Left lung (tissue), 10 donors: ENCODE results near the gene ARHGAP8. TPM values are rescaled to one million over a fixed set of nuclear protein-coding genes. Genes with fewer than 3 reads are reported as not detected.
"Not testable (repeated sequence)": the region's sequence is repeated elsewhere in the genome, so short reads cannot be mapped to it uniquely, and the experiment has no call there.

Source experiments
- ATAC-seq: fragments of 200-7000 bp; cut with Tn5 transposase; one replicate; pipeline ENCODE4 v1.9.1; 2020; ENCODE audit warnings: moderate library complexity
- DNase-seq, 4 donors: peaks; one replicate each; pipeline ENCODE4 v3.0.0-alpha.2; 2013 to 2020
- H3K27ac ChIP-seq, 2 donors: fragments of 200-600 bp; sonication (generic) in 1 of 2; one replicate each; pipeline versions ENCODE4 v1.5.0 to v1.8.0; 2020 to 2021
- H3K27me3 ChIP-seq, 2 donors: fragments of 200-600 bp; sonication (generic) in 1 of 2; one replicate each; pipeline versions ENCODE4 v1.5.0 to v1.8.0; 2020 to 2021
- H3K36me3 ChIP-seq, 2 donors: fragments of 200-600 bp; sonication (generic) in 1 of 2; one replicate each; pipeline versions ENCODE4 v1.5.0 to v1.8.0; 2020 to 2021
- H3K4me1 ChIP-seq, 2 donors: fragments of 200-600 bp; one replicate each; pipeline ENCODE4 v1.8.0; 2021
- H3K4me3 ChIP-seq, 2 donors: fragments of 200-600 bp; sonication (generic) in 1 of 2; one replicate each; pipeline versions ENCODE4 v1.5.0 to v1.8.0; 2020 to 2021; ENCODE audit warnings: mild to moderate bottlenecking in 1 of 2
- H3K9me3 ChIP-seq, 2 donors: fragments of 200-600 bp; sonication (generic) in 1 of 2; one replicate each; pipeline versions ENCODE4 v1.5.0 to v1.8.0; 2020 to 2021
- intact Hi-C, 2 donors: fragments of 100-400 bp; cut with DNase I; formaldehyde crosslinking; loops; one replicate each; pipeline versions ENCODE4 v1.11.2 to v1.14.2; 2022
- polyA plus RNA-seq, 6 donors: library from polyadenylated mRNA; unstranded; fragments of 120-200 nt; gene quantifications; one replicate each; pipeline ENCODE4 v1.2.1, GENCODE V29; 2013; ENCODE audit not compliant: insufficient read length in 6 of 6
- total RNA-seq, 2 donors: library from RNA; stranded (reverse); fragmentation: NEBNext Ultra II Directional; extraction: Animal tissue kit (Norgen Biotek cat#: 25700); gene quantifications; one replicate each; pipeline ENCODE4 v1.2.1, GENCODE V29; 2021
- TF ChIP-seq, protein P1 (sequence below), 2 donors: fragments of 200-600 bp; sonication (generic) in 1 of 2; IDR thresholded peaks; one replicate each; pipeline versions ENCODE4 v1.5.0 to v1.8.0; 2021; ENCODE audit warnings: antibody characterized with exemption in 2 of 2
- donor health status: DM: no; HTN: yes; CAD: no.
- donor health status: DM: no; HTN: no; CAD: no.

The ARHGAP8 gene
- total and polyA plus RNA-seq, 8 donors = 18.3 to 47.0 (median 35.0) TPM

GRCh38 chr22:44894321-44894720 is 141.9 kb downstream of the ARHGAP8 start:
- Histone ChIP-seq H3K36me3 (no peaks in the 10 kb centered on the region), H3K27me3 (peaks cover 0 to 10% of the 10 kb centered on the region in 2 donors), H3K9me3 (no peaks in the 10 kb centered on the region), H3K4me3 (no peak overlapping the region), H3K27ac (no peak overlapping the region), H3K4me1 (no peaks in the 10 kb centered on the region)
- intact Hi-C loops = no loop called here
- ATAC-seq = no peak
- TF ChIP-seq, protein P1, sequence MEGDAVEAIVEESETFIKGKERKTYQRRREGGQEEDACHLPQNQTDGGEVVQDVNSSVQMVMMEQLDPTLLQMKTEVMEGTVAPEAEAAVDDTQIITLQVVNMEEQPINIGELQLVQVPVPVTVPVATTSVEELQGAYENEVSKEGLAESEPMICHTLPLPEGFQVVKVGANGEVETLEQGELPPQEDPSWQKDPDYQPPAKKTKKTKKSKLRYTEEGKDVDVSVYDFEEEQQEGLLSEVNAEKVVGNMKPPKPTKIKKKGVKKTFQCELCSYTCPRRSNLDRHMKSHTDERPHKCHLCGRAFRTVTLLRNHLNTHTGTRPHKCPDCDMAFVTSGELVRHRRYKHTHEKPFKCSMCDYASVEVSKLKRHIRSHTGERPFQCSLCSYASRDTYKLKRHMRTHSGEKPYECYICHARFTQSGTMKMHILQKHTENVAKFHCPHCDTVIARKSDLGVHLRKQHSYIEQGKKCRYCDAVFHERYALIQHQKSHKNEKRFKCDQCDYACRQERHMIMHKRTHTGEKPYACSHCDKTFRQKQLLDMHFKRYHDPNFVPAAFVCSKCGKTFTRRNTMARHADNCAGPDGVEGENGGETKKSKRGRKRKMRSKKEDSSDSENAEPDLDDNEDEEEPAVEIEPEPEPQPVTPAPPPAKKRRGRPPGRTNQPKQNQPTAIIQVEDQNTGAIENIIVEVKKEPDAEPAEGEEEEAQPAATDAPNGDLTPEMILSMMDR (IDR thresholded peaks at IDR 0.05) = no peak
- DNase-seq = peak in 1 of 4 donors; percentile 15

DNA sequence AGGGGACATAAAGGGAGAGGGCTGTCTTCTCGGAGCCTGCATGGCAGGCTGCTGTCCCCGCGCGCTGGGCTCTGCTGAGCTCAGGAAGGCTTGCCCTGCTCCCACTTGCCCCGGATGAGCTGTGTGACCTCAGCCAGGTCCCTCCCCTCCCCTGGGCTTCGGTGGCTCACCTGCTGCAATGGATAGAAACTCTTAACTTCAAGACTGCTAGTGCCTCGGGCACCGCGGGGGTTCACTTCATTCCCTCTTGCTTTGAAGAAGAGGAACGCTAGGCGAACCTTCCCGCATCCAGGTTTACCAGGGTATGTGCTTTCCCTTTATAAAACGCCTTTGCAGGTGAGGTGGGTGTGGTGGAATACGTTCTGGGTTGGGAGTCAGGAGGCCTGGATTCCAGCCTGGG is 142.4 kb downstream of the ARHGAP8 start:
- Histone ChIP-seq H3K27me3 (peaks cover 0 to 10% of the 10 kb centered on the region in 2 donors), H3K9me3 (no peaks in the 10 kb centered on the region), H3K4me3 (no peak overlapping the region), H3K4me1 (no peaks in the 10 kb centered on the region), H3K36me3 (no peaks in the 10 kb centered on the region), H3K27ac (no peak overlapping the region)
- TF ChIP-seq, protein P1 (IDR thresholded peaks at IDR 0.05) = no peak
- DNase-seq (peak in 1 of 4 donors; percentile 13), ATAC-seq (no peak)
- intact Hi-C loops = no loop called here

GRCh38 chr22:44895296-44896055 is 143.1 kb downstream of the ARHGAP8 start:
- ATAC-seq (no peak), DNase-seq (peak in 1 of 4 donors; percentile 19)
- intact Hi-C loops = no loop called here

GRCh38 chr22:44898236-44898635 is 145.9 kb downstream of the ARHGAP8 start:
- intact Hi-C loops = no loop called here
- Histone ChIP-seq H3K27ac (no peak overlapping the region), H3K4me1 (no peaks in the 10 kb centered on the region), H3K27me3 (peaks cover 0 to 14% of the 10 kb centered on the region in 2 donors), H3K9me3 (peaks cover 0 to 29% of the 10 kb centered on the region in 2 donors), H3K36me3 (no peaks in the 10 kb centered on the region), H3K4me3 (no peak overlapping the region)
- TF ChIP-seq, protein P1 (IDR thresholded peaks at IDR 0.05) = no peak
- DNase-seq (no peak), ATAC-seq (no peak)

More at GRCh38 chr22:44895296-44896055, 143.1 kb downstream of the ARHGAP8 start:
- H3K36me3 ChIP-seq = no peaks in the 10 kb centered on the region
- no peak overlapping the region for H3K27ac ChIP-seq
- TF ChIP-seq, protein P1 (IDR thresholded peaks at IDR 0.05) = no peak
- H3K9me3 ChIP-seq = peaks cover 0 to 7% of the 10 kb centered on the region in 2 donors
- no peaks in the 10 kb centered on the region for H3K4me1 ChIP-seq
- H3K27me3 ChIP-seq = peaks cover 0 to 10% of the 10 kb centered on the region in 2 donors
- no peak overlapping the region for H3K4me3 ChIP-seq

GRCh38 chr22:44901301-44901700 is 148.9 kb downstream of the ARHGAP8 start:
- Histone ChIP-seq H3K27ac (no peak overlapping the region), H3K9me3 (peaks cover 0 to 29% of the 10 kb centered on the region in 2 donors), H3K4me3 (no peak overlapping the region), H3K27me3 (peaks cover 0 to 21% of the 10 kb centered on the region in 2 donors), H3K4me1 (no peaks in the 10 kb centered on the region), H3K36me3 (no peaks in the 10 kb centered on the region)
- intact Hi-C loops = no loop called here
- TF ChIP-seq, protein P1 (IDR thresholded peaks at IDR 0.05) = no peak
- no peak for ATAC-seq
- no peak for DNase-seq

DNA sequence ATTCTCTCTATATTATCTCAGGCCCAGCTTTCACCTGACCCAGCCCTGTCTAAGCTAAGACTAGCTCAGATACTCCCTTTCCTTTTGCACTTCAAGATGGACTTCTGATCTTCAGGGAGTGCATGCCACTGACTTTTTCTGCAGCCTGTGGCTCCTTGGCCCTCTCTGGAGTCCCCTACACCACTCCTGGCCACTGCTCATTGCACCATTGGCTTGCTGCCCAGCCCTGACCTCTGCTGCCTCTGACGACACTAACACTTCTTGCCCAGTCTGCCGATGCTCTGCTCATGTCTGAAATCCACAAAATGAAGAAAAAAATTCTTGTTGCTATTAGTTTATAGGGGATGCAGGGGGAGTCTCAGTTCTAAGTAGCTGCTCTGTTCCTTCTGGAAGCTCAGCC is 150.8 kb downstream of the ARHGAP8 start:
- H3K4me1 ChIP-seq, H3K4me3 ChIP-seq, intact Hi-C loops, H3K27ac ChIP-seq, ATAC-seq, DNase-seq, H3K36me3 ChIP-seq: not testable (repeated sequence)
- peaks cover 0 to 35% of the 10 kb centered on the region in 2 donors for H3K27me3 ChIP-seq
- H3K9me3 ChIP-seq = peaks cover 0 to 29% of the 10 kb centered on the region in 2 donors

DNA sequence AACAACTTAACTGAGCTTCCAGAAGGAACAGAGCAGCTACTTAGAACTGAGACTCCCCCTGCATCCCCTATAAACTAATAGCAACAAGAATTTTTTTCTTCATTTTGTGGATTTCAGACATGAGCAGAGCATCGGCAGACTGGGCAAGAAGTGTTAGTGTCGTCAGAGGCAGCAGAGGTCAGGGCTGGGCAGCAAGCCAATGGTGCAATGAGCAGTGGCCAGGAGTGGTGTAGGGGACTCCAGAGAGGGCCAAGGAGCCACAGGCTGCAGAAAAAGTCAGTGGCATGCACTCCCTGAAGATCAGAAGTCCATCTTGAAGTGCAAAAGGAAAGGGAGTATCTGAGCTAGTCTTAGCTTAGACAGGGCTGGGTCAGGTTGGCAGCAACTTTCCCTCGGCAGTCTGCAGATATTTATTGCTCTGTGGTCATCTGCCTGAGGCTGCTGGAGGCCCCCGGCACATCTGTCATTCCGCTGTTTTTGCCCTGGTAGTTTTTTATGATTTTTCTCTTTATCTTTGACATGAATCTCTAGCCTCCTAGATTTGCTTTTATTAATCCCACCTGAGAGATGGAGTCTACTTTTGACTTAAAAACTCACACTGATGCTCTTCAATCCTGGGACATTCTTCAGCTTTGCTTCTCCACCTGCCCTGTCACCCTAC is 152.2 kb downstream of the ARHGAP8 start:
- peaks cover 0 to 29% of the 10 kb centered on the region in 2 donors for H3K9me3 ChIP-seq
- H3K4me3 ChIP-seq, intact Hi-C loops, ATAC-seq, H3K4me1 ChIP-seq, H3K27ac ChIP-seq, H3K36me3 ChIP-seq, DNase-seq: not testable (repeated sequence)
- H3K27me3 ChIP-seq = peaks cover 0 to 37% of the 10 kb centered on the region in 2 donors
